Stimulated activated CD4-positive, alpha-beta T cell treated with anti-CD3 and anti-CD28 coated beads, Interleukin-4, amount 100 ng/mL, for 1 hour (primary cell): ENCODE measurements around the gene ZDHHC14.

ENCODE experiments used
- DNase-seq: peaks from one replicate; pipeline ENCODE4 v3.0.0-alpha.2; 2020

ZDHHC14 gene

DNA sequence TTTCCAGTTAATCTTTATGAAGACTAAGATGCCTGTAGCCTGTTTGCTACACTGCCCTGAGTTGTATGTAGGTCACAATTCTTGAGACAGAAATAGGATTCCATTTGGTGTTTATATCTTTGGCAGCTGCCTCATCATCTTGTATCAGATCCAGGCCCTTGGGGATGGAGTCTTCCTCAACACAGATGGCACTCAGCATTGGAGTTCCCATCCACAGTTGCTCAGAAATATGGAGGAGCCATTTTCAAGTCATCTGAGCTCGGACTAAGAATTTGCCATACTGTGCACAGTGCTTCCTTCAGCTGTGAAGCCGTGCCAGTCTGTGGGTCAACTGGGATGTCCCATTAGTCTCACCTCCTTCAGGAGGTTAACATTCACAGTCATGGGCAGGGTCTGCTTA, 156.6 kb downstream of the ZDHHC14 start:
- DNase-seq = no peak

DNA sequence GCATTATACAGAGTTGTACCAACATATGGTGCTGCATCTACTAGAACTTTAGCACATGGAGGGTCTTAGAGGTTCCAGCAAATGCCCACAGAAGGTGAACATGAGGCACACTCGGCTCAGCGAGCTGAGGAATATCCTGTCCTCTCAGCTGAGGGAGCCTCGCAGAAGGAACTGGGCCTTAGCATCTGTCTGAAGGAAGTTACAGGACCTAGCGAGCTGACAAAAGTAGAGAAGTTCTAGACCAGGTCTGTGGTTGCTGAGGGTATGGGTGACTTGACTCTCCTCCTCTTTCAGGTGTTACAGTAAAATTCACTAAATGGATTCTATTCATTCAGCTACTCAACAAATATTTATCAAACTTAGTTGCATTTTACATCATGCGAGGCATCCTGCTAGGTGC, 157.2 kb downstream of the ZDHHC14 start:
- no peak for DNase-seq

DNA sequence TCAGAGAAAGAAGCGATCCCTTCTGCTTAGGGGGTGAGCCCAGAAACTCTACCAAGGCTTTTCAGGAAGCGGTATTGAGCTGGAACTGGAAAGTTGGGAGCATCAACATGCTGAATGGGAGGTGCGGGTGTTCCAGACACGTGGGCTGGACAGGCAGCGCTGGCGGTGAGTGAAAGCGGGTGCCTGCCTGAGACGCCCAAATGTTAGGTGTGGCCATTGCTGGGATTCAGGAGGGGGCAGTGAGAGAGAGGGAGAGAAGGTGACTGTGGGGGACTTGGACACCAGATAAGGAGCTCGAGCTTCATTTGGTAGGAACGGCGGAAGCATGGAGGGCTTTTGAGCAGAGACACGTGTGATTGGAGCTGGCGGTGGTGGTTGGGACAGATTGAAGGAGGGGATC, 157.7 kb downstream of the ZDHHC14 start:
- no peak for DNase-seq

DNA sequence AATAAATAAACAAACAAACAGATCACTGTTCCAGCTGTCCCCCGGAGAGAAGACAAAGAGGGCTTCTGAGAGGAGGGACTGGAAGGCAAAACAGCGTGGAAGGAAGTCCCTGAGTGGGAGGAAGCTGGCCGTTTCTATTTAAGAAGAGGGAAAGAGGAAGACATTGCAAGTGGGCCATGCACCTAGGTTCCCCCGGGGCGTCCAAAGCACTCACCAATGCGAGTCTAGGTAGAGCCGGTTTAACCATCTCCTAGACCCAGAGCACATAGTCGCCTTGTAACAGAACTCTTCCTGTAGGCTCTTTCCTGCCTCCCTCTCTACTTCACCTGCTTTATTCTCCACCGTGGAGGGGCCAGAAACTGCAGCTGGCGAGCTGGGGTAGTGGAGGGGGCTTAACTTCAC, 158.4 kb downstream of the ZDHHC14 start:
- no peak for DNase-seq

DNA sequence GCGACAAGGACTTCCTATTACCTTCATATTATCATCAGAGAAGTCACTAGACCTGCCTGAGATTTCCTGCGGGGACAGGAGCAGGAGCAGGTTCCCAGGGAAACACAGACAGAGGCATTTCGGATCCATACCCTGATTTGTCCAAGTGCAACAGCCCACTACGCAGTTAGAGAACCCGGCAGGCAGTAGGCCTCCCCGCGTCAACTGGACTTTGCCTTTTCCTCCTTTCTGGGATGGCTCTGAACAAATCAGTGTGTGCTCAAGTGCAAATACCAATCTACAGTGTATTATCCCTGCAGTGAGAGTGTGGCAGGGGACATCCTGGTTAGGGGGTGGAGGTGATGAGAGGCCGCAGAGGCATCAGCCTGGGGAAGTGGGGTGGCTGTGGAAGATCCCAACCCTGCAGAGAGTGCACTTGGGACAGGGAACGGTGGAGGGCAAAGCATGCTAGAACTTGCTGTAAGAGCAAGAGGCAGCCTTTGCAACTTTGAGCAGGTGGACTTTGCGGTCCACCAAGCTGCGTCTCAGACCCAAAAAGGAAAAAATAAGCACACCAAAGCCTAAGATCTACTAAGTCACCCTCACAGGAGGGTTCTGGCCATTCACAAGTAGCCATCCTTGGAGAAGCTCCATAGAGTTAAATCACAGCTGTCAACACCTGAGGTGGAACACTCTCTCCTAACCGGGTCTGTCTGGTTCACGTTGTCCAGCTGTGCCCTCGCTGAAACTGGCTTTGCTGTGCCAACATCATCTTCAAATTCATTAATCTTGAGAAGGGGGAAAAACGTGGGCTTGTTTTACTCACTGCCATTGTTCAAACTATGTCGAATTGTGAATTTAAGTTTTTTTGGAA, 159.1 kb downstream of the ZDHHC14 start:
- no peak for DNase-seq

DNA sequence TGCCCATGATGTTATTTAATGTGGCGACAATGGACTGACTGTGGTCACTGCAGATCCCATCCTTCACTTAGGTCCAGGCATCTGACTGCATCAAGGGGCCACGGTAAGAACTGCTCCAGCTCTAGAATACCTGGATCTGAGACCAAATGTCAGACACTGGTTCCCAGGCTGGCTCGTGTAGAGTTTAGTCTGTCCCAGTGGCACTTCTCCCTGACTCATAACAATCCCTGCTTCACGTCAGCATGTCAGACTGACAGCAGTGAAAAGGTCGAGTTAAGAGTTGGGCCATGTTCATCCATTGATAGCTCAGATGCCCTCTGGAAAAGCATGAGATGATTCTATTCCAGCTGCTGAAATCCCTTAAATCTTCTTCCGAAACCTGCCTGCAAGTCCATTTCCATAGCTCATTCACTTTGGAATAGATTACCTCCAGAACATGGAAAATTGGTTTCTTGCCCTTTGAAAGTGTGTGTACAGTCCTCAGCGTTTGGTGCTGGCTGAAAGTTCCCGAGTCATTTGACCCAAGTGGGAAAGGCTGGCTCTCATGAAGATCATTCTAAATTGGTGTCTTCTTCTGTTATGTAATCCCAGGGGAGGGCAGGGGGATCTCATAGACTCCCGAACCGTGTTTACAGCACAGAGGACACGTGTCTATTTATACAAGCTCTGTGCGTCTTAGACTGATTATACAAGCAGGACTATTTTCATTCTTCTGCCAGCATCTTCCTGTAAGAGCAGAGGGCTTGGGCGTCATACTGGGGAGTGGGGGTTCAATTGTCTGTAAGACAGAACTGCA, 160.8 kb downstream of the ZDHHC14 start:
- no peak for DNase-seq

DNA sequence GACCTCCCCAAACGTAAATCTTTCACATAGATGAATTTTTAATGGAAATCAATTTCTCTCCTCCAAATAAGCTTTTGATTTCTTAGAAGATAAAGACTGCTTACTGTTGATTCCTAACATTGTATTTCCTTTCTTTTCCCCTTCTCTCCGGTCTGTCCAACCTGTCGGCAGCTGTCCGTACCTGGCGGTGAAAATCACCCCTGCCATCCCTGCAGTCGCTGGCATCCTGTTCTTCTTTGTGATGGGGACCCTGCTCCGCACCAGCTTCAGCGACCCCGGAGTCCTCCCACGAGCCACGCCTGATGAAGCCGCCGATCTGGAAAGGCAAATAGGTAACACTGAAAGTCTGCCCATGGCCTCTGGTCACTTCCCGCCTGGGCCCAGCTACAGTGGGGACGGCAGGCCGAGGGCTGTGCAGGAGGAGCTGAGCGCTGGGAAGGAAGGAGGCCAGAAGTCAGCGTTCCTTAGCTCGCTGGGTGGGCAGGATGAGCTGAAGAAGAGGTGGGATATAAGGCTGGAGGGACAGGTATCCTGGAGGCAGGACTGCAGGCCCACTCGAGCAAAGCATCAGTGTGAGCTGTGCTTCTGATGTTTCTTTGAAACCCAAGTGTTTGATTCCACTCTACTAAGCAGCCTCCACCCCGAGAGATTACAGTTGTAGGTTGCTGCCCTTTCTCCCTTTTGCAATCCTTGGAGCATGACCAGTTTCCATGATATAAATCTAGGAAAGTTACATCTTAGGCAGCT, 161.6 kb downstream of the ZDHHC14 start:
- no peak for DNase-seq

DNA sequence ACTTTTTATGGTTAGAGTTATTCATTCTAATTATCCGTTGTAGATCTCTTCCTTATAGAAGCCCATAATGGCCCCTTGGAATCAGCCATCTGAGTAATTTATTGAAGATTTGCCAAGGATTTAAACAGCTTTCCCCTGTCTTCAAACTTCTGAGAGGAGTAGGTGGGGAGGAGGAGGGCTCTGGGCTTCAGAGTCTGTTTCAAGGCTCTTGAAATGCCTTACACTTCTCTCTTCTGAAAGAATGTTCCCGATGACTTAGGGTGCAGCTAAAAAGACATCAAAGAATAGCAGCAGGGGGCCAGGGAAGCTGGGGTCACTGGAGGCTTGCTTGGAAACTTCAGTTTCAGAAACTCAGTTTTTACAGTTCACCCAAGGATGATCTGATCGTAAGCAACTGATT, 165.3 kb downstream of the ZDHHC14 start:
- no peak for DNase-seq

DNA sequence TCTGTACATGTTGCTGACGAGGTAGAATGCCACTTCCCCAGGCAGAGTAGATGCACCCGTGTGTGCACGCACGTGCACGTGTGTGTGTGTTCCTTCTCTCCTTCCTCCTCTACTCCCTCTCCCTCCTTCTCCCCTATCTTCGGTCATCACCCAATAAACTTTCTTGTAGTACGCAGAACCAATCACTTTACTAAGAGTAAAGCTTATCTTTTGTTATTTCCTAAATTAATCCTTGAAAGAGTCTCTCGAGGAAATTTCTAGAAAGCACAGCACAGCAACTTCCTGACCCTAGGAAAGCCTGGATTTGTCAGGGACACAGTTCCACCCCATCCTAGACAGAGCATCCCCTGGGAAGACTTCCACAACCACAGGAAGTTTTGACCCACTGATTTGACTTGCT, 166.1 kb downstream of the ZDHHC14 start:
- DNase-seq = no peak

DNA sequence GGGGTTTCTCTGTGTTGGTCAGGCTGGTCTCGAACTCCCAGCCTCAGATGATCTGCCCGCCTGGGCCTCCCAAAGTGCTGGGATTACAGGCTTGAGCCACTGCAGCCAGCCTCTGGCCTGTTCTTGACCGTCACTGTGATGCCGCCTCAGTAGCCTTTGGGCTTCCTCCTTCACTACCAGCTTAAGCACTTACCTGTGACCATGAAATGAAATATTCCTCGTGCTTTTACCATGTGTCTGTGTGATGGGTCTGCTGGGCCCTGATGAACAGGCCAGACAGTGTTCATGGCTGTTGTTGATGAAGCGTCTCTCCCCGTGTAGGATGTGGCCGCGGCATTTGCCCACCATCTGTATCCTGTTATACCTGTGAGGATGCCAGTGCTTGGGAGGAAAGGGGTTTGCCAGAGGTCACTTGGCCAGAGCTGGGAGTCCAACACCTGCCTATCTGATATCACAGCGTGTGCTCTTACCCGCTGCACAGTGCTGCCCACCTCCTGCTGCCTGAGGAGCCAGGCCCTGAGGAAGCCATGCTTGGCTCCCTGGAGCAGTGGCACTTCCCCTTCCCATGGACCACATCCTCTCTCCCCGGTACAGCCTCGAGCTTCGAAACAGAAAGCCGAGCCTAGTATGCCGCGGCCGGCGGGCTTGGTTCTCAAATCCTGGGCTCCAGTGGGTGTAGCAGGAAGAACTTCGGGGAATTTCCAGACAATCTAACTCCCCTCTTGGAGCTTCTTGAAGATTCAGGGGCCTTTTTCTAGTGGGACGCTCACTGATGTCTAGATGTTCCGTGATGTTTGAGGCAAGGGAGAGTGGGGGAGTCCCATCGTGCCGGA, 167.9 kb downstream of the ZDHHC14 start:
- DNase-seq = no peak

DNA sequence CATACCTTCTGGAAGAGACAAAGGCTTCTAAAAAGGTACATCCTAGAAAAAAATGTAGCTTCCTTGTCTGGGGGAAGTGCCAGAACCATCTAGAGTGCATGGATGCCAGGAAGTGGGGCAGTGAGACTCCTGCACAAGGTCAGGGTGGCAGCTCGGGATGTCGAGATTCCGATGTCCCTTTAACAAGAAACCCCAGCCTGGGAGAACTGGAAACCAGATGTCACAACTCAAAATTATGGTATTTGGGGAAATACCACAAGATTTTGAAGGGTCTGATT, 168.4 kb downstream of the ZDHHC14 start:
- no peak for DNase-seq

DNA sequence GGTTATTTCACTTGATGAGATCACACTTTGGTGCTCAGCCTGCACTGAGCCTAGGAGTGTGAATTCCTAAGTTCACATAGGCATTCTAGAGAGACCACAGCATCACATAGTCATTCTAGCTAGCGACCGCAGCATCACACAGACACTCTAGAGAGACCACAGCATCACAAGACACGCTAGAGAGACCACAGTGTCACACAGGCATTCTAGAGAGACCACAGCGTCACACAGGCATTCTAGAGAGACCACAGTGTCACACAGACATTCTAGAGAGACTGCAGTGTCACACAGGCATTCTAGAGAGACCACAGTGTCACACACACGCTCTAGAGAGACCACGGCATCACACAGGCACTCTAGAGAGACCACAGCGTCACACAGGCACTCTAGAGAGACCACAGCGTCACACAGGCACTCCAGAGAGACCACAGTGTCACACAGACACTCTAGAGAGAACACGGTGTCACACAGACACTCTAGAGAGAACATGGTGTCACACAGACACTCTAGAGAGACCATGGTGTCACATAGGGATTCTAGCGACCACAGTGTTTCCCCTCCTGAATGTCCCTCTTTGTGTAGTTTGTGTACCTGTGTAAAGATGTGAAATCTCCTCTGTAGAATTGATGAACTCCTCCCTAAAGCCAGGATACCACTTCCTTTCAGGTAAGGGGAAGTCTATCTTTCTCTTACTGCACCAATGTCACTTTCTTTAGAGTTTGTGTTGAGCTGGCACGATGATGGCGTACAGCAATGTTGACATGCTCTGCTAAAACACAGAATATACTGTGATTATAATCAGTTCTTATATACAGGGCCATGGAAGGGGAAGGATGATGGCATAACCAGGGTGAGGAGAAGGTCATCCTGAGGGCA, 169.4 kb downstream of the ZDHHC14 start:
- DNase-seq = no peak

DNA sequence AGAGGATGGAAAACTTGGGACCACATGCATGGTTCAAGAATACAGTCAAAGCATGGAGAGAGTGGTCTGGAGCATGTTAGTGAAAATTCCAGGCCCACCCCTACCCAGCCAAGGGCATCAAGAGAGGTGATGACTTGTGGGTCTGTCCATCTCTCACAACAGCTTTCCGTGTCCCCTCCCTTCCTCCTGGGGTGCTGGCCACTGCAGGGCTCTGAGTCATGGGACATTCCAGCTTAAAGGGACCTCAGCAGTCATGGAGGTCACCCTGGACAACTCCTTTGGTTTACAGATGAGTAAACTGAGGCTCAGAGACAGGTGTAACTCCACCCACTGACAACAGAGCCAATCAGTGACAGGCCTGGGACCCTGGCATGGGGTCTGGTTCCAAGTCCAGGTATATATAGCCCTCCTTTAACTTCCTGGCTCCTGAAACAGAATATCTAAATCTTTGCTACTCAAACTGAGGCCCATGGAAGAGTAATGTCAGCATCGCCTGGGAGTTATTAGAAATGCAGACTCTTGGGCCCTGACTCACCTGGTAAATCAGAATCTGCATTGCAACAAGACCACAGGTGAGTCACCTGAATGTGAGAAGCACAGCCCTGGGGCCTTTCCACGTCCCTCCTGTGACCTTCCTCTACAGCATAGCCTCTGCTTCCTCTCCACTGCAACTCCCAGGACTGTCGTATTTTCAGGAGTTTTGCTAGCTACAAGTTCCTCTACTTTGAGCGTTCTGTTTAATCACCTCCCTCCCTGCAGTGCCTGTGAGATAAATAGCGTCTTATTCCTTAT, 170.2 kb downstream of the ZDHHC14 start:
- no peak for DNase-seq

DNA sequence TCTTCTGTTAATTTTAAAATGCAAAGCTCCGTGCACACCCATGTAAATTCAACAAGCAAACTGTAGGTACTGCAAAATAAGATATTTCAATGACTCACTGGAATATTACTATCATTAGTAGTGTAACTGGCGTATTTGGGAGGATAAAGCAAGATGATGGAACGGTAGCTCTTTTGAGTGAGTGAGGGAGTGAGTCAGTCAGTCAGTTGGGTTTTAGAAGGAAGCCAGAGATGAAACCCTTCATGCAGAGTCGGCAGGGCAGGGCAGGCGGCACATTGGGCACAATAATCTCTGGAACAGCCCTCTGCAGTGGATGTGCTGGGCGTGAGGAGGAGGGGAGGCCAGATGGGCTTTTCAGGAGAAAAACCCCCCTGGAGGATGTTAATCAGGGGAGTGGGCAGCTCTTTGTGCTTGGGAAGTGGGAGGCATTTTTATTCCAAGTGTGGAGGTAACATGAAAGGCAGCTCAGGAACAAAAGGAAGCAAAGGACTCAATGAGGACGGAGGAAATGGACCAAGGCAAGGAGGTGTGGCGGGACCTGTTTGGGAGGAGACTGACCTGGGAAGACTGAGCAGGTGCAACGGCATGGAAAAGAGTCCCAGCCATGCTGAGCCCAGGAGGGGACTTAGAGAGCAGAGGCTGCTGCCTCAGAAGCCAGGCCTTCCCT, 171.2 kb downstream of the ZDHHC14 start:
- DNase-seq = no peak

DNA sequence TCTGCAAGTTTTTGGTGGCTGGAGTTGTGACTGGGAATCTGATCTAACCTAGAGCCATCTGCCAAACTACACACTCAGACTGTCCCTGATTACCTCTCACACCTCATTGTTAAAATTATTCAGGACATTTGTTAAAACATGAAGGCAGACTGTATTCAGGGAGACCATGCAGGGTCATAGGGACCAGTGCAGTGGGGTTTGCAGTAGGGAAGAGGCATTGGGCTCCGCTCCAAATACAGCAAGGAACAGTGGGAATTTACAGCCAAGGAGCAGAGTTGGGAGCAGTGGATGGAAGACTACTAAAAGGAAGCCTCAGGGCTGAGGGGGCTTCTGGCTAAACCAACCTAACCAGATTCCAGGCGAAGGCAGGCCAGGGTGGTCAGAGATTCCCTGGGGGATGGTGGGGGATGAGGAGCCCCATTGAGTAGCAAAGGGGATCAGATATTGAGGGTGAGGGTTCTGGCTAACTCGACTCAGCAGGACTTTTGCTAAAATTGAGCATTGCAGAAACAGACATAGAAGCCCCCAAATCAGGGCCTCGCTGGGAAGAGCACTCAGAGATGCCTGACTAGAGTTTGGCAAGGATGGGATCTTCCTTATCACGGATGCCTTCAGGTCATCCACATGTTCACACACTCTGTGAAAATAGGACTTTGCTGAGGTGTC, 172.0 kb downstream of the ZDHHC14 start:
- no peak for DNase-seq

DNA sequence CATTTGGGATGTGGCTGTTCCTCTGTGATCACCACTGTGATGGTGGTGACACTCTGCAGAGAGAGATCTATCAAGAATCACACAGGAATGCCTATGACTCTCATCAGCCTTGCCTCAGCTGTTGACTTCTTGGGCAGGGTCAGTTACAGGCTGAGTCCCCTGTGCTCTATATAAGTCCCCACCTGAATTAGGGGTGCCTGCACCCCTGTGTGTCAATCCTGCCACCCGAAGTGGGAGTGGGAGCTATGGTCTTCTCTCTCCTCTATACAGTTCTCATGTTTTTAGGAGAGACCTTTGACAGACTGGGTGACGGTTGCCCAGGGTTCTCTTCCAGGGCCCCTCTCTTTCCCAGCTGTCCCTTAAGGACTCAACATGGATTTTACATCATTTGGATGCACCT, 173.8 kb downstream of the ZDHHC14 start:
- DNase-seq = no peak

DNA sequence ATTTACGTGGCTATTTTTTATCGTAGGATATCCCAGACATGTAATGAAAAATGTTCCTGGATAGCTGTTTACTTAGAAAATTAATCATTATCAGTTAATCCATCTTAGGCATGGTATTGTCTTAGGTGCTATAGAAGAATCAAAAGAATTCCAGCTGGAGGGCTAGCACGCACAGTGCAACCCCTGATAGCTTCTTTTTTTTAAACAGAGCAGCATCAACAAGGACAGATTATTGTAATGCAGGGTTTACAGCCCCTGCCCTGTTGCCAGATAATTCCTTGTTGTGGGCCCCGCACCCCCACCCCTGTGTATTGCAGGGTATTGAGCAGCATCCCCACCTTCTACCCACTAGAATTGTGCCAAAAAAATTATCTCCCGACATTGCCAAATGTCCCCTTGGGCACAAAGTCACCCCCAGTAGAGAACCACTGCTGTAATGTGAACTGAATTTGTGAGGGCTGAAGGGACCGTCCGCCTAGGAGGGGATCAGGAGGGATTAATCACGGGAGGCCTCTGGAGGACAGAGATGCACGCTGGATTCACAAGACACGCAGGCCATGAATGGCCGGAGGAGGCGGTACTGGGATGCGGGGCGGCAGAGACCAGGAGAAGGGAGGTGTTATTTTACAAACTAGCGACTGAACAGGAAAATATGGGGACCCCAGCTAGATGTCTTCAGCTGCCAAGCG, 174.6 kb downstream of the ZDHHC14 start:
- no peak for DNase-seq

DNA sequence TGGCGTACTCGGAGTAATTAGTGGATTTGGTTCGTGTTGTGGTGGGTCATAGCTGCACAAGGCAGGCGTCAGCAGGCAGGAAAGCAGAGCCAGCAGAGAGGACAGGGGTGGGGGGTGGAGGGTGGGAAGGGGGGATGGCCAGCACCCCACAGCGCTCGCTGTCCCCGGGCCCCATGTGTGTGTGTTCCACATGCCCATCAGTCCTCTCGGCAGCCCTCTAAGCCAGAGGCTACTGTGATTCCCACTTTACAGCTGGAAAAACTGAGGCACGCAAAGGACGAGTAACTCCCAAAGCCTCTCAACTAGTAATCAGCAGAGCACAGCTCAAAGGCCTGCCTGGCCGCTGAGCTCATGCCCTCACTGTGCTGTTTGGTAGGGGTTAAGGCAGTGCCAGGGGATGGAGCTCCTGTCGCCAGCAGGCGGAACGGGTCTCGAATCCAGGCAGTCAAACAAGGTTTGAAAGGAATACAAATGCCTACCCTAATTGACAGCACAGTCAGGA, 175.2 kb downstream of the ZDHHC14 start:
- DNase-seq = no peak
